Measurements from ENCODE around the gene CHIA. TPM values are rescaled to one million over a fixed set of nuclear protein-coding genes. Genes with fewer than 3 reads are reported as not detected.

The CHIA gene
- total and polyA plus RNA-seq, 2 of the 8 experiments (the other 6 are each of a cell fraction or from before 2014, with no cell fraction given), result not detected

- FAIRE-seq, result no peak
- WGBS, 2 experiments (ENCODE audit: extremely low coverage in 1 of 2, insufficient coverage in 1 of 2, insufficient read length in 1 of 2, insufficient replicate concordance in 2 of 2, low coverage in 1 of 2, low lambda C conversion rate in 2 of 2, missing lambda C conversion rate in 1 of 2), result 88% methylated on average over 4 of the region's 4 CpGs; no CpG with 5 or more reads in 1 of the 2 experiments
- H3K9me3 ChIP-seq (ENCODE audit: insufficient read depth in 2 of 2, low read depth in 1 of 2, low read length in 1 of 2), result no peaks in the 10 kb centered on the region
These were observed 40.7 kb upstream of the CHIA start for GRCh38 chr1:111249960-111250359.

More at GRCh38 chr1:111249960-111250359, 40.7 kb upstream of the CHIA start:
- DNase-seq (ENCODE audit: low read depth in 1 of 2, low spot score in 2 of 2), result no peak
- Histone ChIP-seq H4K91ac (replicated peaks; ENCODE audit: insufficient read length, low read length) (no peak overlapping the region), H2BK15ac (ENCODE audit: low read length) (no peak overlapping the region), H3K23me2 (ENCODE audit: low read depth, low read length) (0 out of 2 replicates have a peak, but pooled peaks cover 1% of the 10 kb centered on the region), H2BK120ac (replicated peaks; ENCODE audit: low read depth, low read length) (no peak overlapping the region), H3K4me1 (replicated peaks in 1 of 4; ENCODE audit: control insufficient read depth in 3 of 4, insufficient read depth in 4 of 4, low read length in 3 of 4) (no peaks in the 10 kb centered on the region), H3K4ac (replicated peaks; ENCODE audit: insufficient read length, low read depth, low read length) (no peak overlapping the region), H2AK5ac (ENCODE audit: low read depth, low read length) (no peak overlapping the region), H3K27ac (ENCODE audit: low read depth, low read length) (no peak overlapping the region), H2BK12ac (ENCODE audit: low read depth, low read length) (no peak overlapping the region), H3K56ac (replicated peaks; ENCODE audit: insufficient read length, low read depth, low read length) (no peak overlapping the region), H3K79me2 (ENCODE audit: control insufficient read depth in 1 of 2, insufficient read depth in 2 of 2, low read length in 2 of 2) (no peaks in the 10 kb centered on the region), H3K23ac (ENCODE audit: insufficient read length) (no peak overlapping the region), H3K79me1 (ENCODE audit: low read depth, low read length) (no peaks in the 10 kb centered on the region), H2AFZ (ENCODE audit: low read length) (no peak overlapping the region), H3K18ac (ENCODE audit: extremely low read depth, low read length) (no peak overlapping the region), H3K14ac (ENCODE audit: insufficient read length) (no peak overlapping the region), H3K4me3 (ENCODE audit: extremely low read depth in 1 of 4, insufficient read depth in 2 of 4, low read depth in 3 of 4, low read length in 4 of 4) (no peak overlapping the region), H2BK5ac (ENCODE audit: low read depth, low read length) (no peak overlapping the region), H3K27me3 (replicated peaks in 1 of 4; ENCODE audit: control insufficient read depth in 3 of 4, extremely low read depth in 1 of 4, insufficient read depth in 3 of 4, low read length in 3 of 4) (no peaks in the 10 kb centered on the region; a peak in 1 of 7 replicates), H2BK20ac (ENCODE audit: low read length) (no peak overlapping the region), H4K8ac (ENCODE audit: extremely low read depth, insufficient read depth, low read length) (no peak overlapping the region; the same call in 1 of the 2 replicates), H4K20me1 (replicated peaks in 1 of 2; ENCODE audit: control insufficient read depth in 1 of 2, insufficient read depth in 2 of 2, low read length in 2 of 2) (no peaks in the 10 kb centered on the region), H3K4me2 (ENCODE audit: insufficient read depth in 1 of 2, low read depth in 2 of 2, low read length in 2 of 2) (no peak overlapping the region), H3K36me3 (ENCODE audit: control insufficient read depth in 2 of 4, insufficient read depth in 4 of 4, low read length in 3 of 4) (no peaks in the 10 kb centered on the region), H3K9ac (replicated peaks in 1 of 4; ENCODE audit: extremely low read depth in 1 of 4, low read depth in 3 of 4, low read length in 3 of 4) (no peak overlapping the region), H4K5ac (ENCODE audit: insufficient read length, low read depth, low read length) (no peak overlapping the region)
- TF ChIP-seq MAX (IDR thresholded peaks at IDR 0.05) (no peak), NANOG (IDR thresholded peaks at IDR 0.05; ENCODE audit: insufficient read depth, low read depth, low read length, poor library complexity, severe bottlenecking) (no peak)
- POLR2A ChIA-PET (ENCODE audit: partially characterized antibody), result no interaction called here
- CTCF ChIA-PET (ENCODE audit: partially characterized antibody), result interaction anchor here (0.5 to 2.4 kb wide), 9 partner anchors 10 to 783 kb away, joined by 3 to 8 read pairs (median 4); no protein-coding TSS in a partner anchor
